Activated naive CD8-positive, alpha-beta T cell treated with anti-CD3 and anti-CD28 coated beads, Interleukin-2, amount 50 U/mL, for 24 hours (primary cell): ENCODE data around the gene MACROD2.

Experiments
- ATAC-seq: fragments of 150-1000 bp; cut with Tn5 transposase; one replicate; pipeline ENCODE4 v1.10.0; 2021
- DNase-seq: peaks from one replicate; pipeline ENCODE4 v3.0.0; 2021
- H3K27ac Mint-ChIP-seq: one replicate; pipeline ENCODE4 v1.8.0; 2021; ENCODE audit warnings: mild to moderate bottlenecking, mixed read lengths
- H3K27me3 Mint-ChIP-seq: one replicate; pipeline ENCODE4 v1.8.0; 2021; ENCODE audit warnings: mixed read lengths
- H3K36me3 Mint-ChIP-seq: one replicate; pipeline ENCODE4 v1.8.0; 2021; ENCODE audit warnings: low read depth, mixed read lengths
- H3K4me1 Mint-ChIP-seq: one replicate; pipeline ENCODE4 v1.8.0; 2021; ENCODE audit warnings: mixed read lengths
- H3K4me3 Mint-ChIP-seq: one replicate; pipeline ENCODE4 v1.8.0; 2021; ENCODE audit warnings: mild to moderate bottlenecking, moderate library complexity, mixed read lengths
- H3K9me3 Mint-ChIP-seq: one replicate; pipeline ENCODE4 v1.8.0; 2021; ENCODE audit warnings: mixed read lengths

The MACROD2 gene

DNA sequence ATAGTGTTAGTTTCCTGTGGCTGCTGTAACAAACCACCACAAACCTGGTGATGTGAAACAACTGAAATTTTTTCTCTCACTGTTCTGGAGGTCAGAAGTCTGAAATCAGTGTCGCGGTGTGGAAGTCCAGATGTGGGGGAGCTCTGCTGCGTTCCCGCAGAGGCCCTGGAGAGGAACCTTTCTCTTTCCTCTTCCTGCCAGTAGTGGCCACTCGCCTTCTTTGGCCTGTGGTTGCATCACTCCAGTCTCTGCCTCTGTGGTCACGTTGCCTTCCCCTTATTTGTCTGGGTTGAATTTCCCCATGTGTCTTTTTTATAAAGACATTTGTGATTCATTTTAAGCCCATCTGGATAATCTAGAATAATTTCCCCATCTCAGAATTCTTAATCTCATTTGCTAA lies 637.6 kb downstream of the MACROD2 start:
- ATAC-seq = no peak
- no peaks in the 10 kb centered on the region for H3K36me3 Mint-ChIP-seq
- DNase-seq = no peak

DNA sequence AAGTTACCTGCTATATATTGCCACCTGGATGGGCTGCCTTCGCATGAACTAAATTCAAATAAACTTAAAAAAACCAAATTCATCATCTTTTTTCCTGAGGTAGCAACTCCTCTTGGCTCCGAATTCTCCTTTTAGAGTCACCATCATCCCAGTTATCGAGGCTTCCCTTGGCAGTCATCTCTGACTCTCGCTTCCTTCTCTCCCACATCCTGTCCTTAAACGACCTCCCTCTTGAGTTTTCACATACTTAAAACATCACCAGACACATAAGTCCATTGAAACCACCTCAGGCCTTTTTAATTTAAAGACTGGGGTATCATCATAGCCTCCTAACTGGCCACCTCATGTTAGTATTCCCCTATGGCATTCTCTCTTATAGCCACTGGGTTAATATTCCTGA lies 638.2 kb downstream of the MACROD2 start:
- no peak overlapping the region for H3K27ac Mint-ChIP-seq
- DNase-seq = no peak
- no peaks in the 10 kb centered on the region for H3K4me1 Mint-ChIP-seq
- no peaks in the 10 kb centered on the region for H3K36me3 Mint-ChIP-seq
- H3K9me3 Mint-ChIP-seq = peaks cover 8% of the 10 kb centered on the region
- ATAC-seq = no peak
- H3K27me3 Mint-ChIP-seq = no peaks in the 10 kb centered on the region
- no peak overlapping the region for H3K4me3 Mint-ChIP-seq

More for the DNA sequence above, 637.6 kb downstream of the MACROD2 start:
- H3K9me3 Mint-ChIP-seq = peaks cover 8% of the 10 kb centered on the region
- H3K4me1 Mint-ChIP-seq = no peaks in the 10 kb centered on the region
- H3K4me3 Mint-ChIP-seq = no peak overlapping the region
- H3K27ac Mint-ChIP-seq = no peak overlapping the region
- H3K27me3 Mint-ChIP-seq = no peaks in the 10 kb centered on the region

DNA sequence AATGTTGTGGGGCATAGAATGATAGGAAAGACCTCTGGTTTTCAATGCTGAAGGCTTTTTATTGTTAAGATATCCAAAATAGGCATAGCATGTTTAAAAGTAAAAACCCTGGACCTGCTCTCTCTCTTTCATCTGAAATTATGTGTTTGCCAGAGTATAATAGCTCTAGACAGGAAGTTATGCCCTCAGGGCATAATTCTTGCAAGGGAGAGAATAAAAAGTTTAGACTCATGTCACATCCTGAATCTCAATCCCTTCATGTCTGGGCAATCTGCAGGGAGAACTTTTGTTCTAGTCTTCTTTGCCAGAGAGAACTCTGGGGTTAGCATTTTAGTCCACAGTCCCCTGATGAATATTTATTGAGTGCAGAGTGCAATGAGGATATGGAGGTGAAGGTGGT lies 639.3 kb downstream of the MACROD2 start:
- H3K36me3 Mint-ChIP-seq = no peaks in the 10 kb centered on the region
- H3K27ac Mint-ChIP-seq = no peak overlapping the region
- H3K27me3 Mint-ChIP-seq = no peaks in the 10 kb centered on the region
- H3K4me3 Mint-ChIP-seq = no peak overlapping the region
- ATAC-seq (no peak), DNase-seq (no peak)
- H3K9me3 Mint-ChIP-seq = peaks cover 12% of the 10 kb centered on the region
- no peaks in the 10 kb centered on the region for H3K4me1 Mint-ChIP-seq

DNA sequence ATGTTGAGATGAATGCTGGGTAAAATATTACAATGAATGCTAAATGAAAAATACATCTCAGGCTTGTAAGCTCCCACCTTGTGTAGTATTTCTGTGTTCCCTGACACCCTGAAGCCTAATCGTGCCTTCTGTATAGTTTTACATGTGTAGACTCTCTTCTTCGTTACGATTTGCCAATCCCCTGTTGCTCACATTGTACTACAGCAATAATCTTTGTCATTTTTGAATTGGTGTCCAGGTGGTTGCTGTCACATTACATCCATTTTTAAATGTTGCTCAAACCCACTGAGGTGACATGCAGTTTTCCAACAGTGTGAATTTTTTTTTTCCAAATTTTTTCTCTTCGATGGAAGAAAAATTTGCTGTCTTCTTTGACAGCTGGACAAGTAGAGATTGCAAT lies 642.1 kb downstream of the MACROD2 start:
- peaks cover 27% of the 10 kb centered on the region for H3K9me3 Mint-ChIP-seq
- no peaks in the 10 kb centered on the region for H3K36me3 Mint-ChIP-seq
- H3K4me3 Mint-ChIP-seq = no peak overlapping the region
- ATAC-seq (no peak), DNase-seq (no peak)
- no peaks in the 10 kb centered on the region for H3K4me1 Mint-ChIP-seq
- no peaks in the 10 kb centered on the region for H3K27me3 Mint-ChIP-seq
- H3K27ac Mint-ChIP-seq = no peak overlapping the region

DNA sequence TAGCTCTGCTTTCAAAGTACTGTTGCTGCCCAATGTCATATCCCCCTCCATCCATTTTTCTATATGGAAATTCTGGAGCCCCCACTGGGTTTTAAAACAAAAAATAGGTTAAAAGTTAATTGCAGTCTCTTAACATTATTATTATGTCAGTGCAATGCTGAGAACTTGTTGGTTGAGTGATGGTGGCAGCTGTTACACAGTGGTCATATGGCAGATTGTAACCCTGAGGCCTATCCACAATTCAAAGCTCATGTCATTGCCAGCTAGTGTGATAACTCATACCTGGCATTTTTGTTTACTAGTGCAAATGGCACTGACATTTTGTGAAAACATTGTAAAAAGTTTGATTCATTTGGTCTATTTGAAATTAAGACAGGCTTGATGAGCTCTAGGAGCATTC lies 647.8 kb downstream of the MACROD2 start:
- H3K27ac Mint-ChIP-seq = no peak overlapping the region

DNA sequence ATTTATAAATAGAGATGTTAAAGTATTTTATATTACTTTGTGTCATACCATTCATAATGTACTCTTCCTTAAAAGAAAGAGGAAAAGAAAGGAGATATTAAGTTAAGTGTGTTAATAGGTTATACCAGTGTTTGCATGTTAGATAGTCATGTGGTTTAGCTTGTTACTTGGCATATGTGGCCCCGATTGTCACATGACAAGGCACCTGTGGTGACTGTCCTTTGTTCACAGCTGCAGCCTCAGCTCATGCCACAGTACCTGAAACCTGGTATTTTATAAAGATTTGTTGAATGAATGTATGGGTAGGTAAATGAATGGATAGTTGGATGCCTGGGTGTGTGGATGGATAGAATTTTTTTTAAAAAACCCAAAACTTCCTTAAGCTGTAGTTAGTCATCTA lies 648.2 kb downstream of the MACROD2 start:
- DNase-seq = no peak
- H3K27ac Mint-ChIP-seq = no peak overlapping the region
- H3K4me1 Mint-ChIP-seq = no peaks in the 10 kb centered on the region
- H3K36me3 Mint-ChIP-seq = no peaks in the 10 kb centered on the region
- ATAC-seq = no peak
- H3K4me3 Mint-ChIP-seq = no peak overlapping the region
- no peaks in the 10 kb centered on the region for H3K27me3 Mint-ChIP-seq
- H3K9me3 Mint-ChIP-seq = peaks cover 27% of the 10 kb centered on the region

More for the DNA sequence above, 647.8 kb downstream of the MACROD2 start:
- no peaks in the 10 kb centered on the region for H3K27me3 Mint-ChIP-seq
- ATAC-seq (no peak), DNase-seq (no peak)
- H3K9me3 Mint-ChIP-seq = peaks cover 26% of the 10 kb centered on the region
- no peaks in the 10 kb centered on the region for H3K36me3 Mint-ChIP-seq
- H3K4me1 Mint-ChIP-seq = no peaks in the 10 kb centered on the region
- H3K4me3 Mint-ChIP-seq = no peak overlapping the region

DNA sequence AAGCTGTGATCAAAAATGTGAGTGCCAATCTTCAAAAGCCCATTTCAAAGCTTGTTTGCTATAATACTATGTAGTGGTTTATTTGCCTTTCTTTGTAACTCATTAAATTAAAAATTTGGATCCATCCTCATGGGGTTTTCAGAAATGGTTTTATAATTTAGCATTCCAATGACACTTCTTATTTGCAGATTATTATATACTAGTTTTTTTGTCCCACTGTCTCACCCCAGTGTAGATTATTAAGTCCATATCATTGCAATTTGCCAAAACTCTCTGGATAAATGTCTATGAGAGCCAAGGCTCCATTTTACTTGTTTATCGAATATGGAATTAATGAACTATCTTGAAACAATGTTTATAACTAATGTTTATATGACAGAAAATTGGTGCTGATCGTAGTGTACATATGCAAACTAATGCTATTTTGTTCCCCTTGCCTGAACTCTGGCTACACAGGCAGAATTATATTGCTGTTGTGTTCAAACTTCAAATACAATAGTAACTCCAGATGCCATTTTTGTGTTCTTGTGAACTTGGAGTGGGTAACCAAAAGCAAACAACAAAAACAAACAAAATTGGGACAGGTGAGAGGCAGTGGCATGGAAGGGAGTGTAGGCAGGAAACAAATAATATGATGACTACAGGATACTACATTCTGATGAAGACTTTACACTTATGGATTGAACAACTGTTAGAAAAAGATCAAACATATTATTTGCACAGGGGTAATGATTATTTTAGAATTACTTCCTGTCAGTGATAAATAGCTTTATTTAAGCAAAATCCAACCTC lies 649.2 kb downstream of the MACROD2 start:
- Mint-ChIP-seq H3K27me3 (no peaks in the 10 kb centered on the region), H3K4me3 (no peak overlapping the region), H3K4me1 (no peaks in the 10 kb centered on the region), H3K27ac (no peak overlapping the region), H3K36me3 (no peaks in the 10 kb centered on the region), H3K9me3 (peaks cover 24% of the 10 kb centered on the region)
- no peak for ATAC-seq
- DNase-seq = no peak

DNA sequence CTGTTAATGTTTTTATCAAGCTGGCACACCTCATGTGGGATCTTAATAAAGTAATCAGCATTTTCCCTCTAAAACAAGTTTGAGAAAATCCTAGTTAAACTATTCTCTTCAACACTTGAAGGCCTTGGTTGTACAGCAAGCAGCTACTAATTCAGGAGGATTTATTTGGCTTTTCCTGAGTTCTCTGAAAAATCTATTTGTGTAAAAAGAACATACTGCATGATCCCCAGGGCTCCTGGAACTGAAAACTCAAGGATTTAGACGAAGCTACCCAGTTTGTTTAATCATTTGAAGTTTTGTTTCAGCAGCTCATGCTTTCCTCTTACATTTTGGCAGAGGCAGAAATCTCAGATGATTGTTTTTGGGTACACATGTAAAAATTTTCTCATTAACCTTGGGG lies 651.7 kb downstream of the MACROD2 start:
- no peak overlapping the region for H3K27ac Mint-ChIP-seq
- H3K9me3 Mint-ChIP-seq = peaks cover 9% of the 10 kb centered on the region
- DNase-seq = no peak
- no peak overlapping the region for H3K4me3 Mint-ChIP-seq
- H3K36me3 Mint-ChIP-seq = no peaks in the 10 kb centered on the region
- no peaks in the 10 kb centered on the region for H3K4me1 Mint-ChIP-seq
- no peaks in the 10 kb centered on the region for H3K27me3 Mint-ChIP-seq
- no peak for ATAC-seq

DNA sequence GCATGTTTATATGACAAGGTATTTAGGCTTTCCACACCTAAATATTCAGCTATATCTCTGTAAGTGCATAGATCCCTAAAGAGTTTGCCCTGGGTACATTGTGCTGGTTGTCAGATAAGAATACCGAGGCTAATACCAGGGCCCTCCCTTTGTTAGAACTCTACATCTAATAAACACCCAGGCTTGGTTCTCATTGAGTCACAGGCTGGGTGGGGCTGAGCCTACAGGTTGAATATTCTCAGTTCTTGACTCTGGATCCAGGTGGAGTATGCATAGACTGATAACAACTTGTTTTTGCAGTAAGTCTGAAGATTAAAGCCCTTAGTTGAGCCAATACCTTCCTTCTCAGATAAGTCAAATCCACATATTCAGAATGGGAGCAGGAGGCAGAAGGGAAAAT lies 654.3 kb downstream of the MACROD2 start:
- Mint-ChIP-seq H3K4me3 (no peak overlapping the region), H3K9me3 (peaks cover 8% of the 10 kb centered on the region), H3K4me1 (no peaks in the 10 kb centered on the region), H3K36me3 (no peaks in the 10 kb centered on the region), H3K27ac (no peak overlapping the region), H3K27me3 (no peaks in the 10 kb centered on the region)
- ATAC-seq (no peak), DNase-seq (no peak)

DNA sequence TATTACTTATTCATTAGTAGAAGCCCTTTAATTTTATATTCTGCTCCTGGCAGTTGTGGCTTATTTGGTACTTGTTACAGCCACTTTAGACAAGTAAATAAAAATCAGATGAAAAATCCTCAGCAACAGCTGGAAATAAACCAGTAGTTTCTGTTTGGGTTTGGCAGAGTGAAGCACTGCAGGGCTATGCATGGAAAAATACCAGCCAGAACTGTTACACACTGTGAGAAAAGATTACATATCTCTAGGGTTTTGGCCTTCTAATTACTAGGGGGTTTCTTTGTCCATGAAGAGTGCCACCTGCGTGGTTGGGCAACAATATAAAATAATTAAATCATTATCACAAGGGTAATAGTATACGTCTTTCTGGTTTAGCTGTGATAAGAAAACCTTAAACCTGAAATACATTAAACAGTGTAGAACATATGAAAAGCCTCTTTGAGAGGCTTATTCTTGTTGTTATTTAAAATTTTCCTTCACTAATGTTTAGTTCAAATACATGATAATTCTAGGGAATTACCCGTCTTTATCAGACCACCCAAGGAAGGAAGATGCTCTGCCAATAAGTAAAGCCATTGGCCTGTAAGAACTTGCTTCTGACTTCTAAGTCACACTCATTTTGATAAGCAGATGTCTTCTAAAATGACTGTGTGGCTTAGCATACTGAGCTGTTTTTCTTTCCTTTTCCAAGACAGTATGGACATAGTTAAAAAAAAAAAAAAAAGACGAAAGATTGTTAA lies 662.1 kb downstream of the MACROD2 start:
- ATAC-seq = no peak
- H3K27me3 Mint-ChIP-seq = no peaks in the 10 kb centered on the region

DNA sequence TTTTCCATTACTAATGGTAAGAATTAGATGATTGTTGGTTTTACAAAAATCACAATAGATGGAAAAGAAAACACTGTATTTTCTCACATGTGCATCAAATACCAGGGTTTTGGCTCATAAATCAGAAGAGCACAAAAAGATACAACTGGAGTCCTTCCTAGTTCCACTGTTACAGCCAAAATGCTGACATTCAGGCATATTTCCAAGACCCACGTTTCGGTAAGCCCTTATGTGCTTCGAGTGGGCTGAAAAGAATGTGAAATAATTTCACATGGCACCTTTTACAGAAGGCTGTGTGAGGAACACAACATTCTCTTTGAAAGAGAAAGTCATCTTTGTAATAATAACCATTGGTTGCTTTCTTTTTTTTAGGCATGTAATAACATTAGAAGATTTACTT lies 668.8 kb downstream of the MACROD2 start:
- no peak overlapping the region for H3K27ac Mint-ChIP-seq
- no peaks in the 10 kb centered on the region for H3K27me3 Mint-ChIP-seq
- H3K9me3 Mint-ChIP-seq = peaks cover 14% of the 10 kb centered on the region
- no peaks in the 10 kb centered on the region for H3K4me1 Mint-ChIP-seq
- H3K36me3 Mint-ChIP-seq = no peaks in the 10 kb centered on the region
- DNase-seq = no peak
- no peak for ATAC-seq
- H3K4me3 Mint-ChIP-seq = no peak overlapping the region

More for the DNA sequence above, 662.1 kb downstream of the MACROD2 start:
- no peaks in the 10 kb centered on the region for H3K4me1 Mint-ChIP-seq
- H3K4me3 Mint-ChIP-seq = no peak overlapping the region
- DNase-seq = no peak
- H3K36me3 Mint-ChIP-seq = no peaks in the 10 kb centered on the region
- peaks cover 14% of the 10 kb centered on the region for H3K9me3 Mint-ChIP-seq
- H3K27ac Mint-ChIP-seq = no peak overlapping the region

DNA sequence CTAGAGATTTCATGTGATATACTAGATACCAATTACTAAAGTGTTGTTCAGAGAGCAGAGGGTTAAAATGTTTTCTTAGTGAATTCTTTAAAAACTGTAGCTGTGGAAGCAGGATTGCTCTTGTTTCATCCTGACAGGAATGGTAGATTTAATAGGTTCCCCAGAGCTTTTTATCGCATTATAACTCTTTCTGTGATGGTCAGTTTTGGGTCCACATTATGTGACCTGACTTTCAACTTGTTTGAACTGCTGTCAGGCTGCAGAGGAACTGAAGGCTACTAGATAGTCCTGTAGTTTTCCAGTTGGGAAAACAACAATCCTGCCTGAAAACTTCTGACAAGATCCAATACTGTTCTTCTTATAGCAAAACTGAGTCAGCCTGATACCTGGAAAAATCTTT lies 671.4 kb downstream of the MACROD2 start:
- DNase-seq (no peak), ATAC-seq (no peak)
- Mint-ChIP-seq H3K4me1 (no peaks in the 10 kb centered on the region), H3K4me3 (no peak overlapping the region), H3K27me3 (no peaks in the 10 kb centered on the region), H3K9me3 (peaks cover 6% of the 10 kb centered on the region), H3K36me3 (no peaks in the 10 kb centered on the region), H3K27ac (no peak overlapping the region)

DNA sequence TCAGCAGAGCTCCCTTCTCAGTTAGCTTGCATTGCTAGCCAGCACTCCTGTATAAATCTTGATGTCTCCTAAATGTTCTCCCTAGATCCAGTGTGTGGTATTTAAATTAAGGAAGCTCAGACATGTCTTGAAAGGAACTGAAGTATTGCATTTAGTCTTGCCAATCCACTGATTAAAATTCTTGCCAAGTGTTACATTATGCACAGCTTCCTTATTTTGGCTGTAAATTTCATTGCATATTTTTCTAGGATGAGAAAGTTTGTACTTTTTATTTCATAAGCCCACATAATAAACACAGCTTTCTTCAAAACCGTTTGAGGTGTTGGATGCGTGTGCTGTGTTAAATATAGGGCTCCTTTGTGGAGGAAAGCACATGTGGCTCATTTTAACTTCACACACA lies 671.9 kb downstream of the MACROD2 start:
- no peaks in the 10 kb centered on the region for H3K27me3 Mint-ChIP-seq

DNA sequence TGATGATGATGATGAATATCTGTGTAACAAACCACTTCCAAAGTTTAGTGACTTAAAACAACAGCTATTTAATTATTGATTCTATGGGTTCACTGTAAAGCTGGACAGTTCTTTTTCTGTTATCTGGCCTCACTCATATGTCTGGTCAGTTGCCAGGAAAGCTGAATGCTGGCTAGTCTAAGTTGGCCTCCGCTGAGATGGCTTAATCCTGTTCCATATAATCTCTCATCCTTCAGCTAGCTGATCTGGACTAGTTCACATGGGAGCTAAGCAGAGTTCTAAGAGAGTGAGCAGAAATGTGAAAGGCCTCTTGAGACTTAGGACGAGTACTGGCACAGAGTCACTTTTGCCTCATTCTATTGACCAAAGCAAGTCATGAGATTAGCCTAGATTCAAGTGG lies 676.8 kb downstream of the MACROD2 start:
- H3K9me3 Mint-ChIP-seq = peaks cover 4% of the 10 kb centered on the region
- no peak overlapping the region for H3K27ac Mint-ChIP-seq
- no peak for DNase-seq
- H3K36me3 Mint-ChIP-seq = no peaks in the 10 kb centered on the region
- H3K4me1 Mint-ChIP-seq = no peaks in the 10 kb centered on the region
- H3K27me3 Mint-ChIP-seq = no peaks in the 10 kb centered on the region
- no peak for ATAC-seq
- H3K4me3 Mint-ChIP-seq = no peak overlapping the region

More for the DNA sequence above, 671.9 kb downstream of the MACROD2 start:
- peaks cover under 1% of the 10 kb centered on the region for H3K9me3 Mint-ChIP-seq
- no peak for ATAC-seq
- H3K4me1 Mint-ChIP-seq = no peaks in the 10 kb centered on the region
- no peaks in the 10 kb centered on the region for H3K36me3 Mint-ChIP-seq
- no peak for DNase-seq
- no peak overlapping the region for H3K4me3 Mint-ChIP-seq
- no peak overlapping the region for H3K27ac Mint-ChIP-seq

DNA sequence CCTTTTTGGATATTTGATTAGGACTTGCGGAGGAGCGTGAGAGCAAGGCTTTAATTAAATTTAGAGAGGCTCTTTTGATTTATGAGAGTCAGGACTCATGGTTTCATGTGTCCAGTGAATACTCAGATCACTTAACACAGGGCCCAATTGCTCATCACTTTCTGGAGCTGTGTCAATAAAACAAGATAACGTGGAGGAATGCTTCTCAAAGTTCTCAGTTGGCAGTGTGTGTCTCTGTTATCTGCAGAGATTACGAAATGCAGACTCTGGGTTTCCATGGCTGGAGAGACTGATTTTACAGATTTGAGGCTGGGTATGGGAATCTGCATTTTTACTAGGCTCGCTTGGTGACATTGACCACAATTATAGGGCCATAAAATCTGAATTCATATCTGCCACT lies 677.8 kb downstream of the MACROD2 start:
- no peaks in the 10 kb centered on the region for H3K36me3 Mint-ChIP-seq
- peaks cover 4% of the 10 kb centered on the region for H3K9me3 Mint-ChIP-seq
- H3K27ac Mint-ChIP-seq = no peak overlapping the region
- no peaks in the 10 kb centered on the region for H3K27me3 Mint-ChIP-seq
- DNase-seq (no peak), ATAC-seq (no peak)
- no peak overlapping the region for H3K4me3 Mint-ChIP-seq
- no peaks in the 10 kb centered on the region for H3K4me1 Mint-ChIP-seq
